ENCODE data around the gene THSD4. TPM values are rescaled to one million over a fixed set of nuclear protein-coding genes. Genes with fewer than 3 reads are reported as not detected.

Gene THSD4
- total and polyA plus RNA-seq, 9 of the 15 experiments (the other 6 are each of a cell fraction or from before 2014, with no cell fraction given) = 0.04 TPM; not detected in 5

DNA sequence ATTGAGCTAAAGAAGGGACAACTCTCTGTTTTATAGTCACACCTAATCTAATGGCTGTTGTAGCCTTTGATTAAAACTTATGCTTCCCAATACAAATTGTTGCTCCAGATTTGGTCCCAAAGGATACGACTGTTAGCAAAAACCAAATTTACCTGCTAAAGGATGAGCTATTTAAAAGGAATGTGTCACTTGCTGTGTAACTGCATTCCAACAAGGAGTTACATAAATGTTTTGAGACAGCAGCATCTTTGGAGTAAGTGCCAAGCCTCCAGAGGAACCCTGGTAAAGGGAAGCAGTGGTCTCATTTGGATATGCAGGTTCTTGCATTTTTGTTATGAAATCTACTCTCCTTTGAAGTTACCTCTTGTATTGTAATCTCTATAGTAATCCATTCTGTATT is 233.3 kb downstream of the THSD4 start:
- TF ChIP-seq, protein P1, sequence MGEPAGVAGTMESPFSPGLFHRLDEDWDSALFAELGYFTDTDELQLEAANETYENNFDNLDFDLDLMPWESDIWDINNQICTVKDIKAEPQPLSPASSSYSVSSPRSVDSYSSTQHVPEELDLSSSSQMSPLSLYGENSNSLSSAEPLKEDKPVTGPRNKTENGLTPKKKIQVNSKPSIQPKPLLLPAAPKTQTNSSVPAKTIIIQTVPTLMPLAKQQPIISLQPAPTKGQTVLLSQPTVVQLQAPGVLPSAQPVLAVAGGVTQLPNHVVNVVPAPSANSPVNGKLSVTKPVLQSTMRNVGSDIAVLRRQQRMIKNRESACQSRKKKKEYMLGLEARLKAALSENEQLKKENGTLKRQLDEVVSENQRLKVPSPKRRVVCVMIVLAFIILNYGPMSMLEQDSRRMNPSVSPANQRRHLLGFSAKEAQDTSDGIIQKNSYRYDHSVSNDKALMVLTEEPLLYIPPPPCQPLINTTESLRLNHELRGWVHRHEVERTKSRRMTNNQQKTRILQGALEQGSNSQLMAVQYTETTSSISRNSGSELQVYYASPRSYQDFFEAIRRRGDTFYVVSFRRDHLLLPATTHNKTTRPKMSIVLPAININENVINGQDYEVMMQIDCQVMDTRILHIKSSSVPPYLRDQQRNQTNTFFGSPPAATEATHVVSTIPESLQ (CRISPR knock-in tag; IDR thresholded peaks at IDR 0.05) = no peak
- no peak for TF ChIP-seq ZNF586 (CRISPR knock-in tag; conservative IDR thresholded peaks at IDR 0.05)
- H3K4me2 ChIP-seq (ENCODE audit: insufficient read depth, low read length) = no peak overlapping the region
- 0% methylated on average over 1 of the region's 1 CpG for WGBS (ENCODE audit: insufficient coverage, low coverage, missing lambda C conversion rate)
- intact Hi-C loops (cut with micrococcal nuclease) = no loop called here
- no peak overlapping the region for H3K9ac ChIP-seq (ENCODE audit: insufficient read depth in 1 of 2, low read depth in 2 of 2, low read length in 2 of 2)
- no peaks in the 10 kb centered on the region for H4K20me1 ChIP-seq (replicated peaks; ENCODE audit: control insufficient read depth, insufficient read depth, low read length)
- FAIRE-seq (no peak), DNase-seq (ENCODE audit: extremely low read depth in 1 of 4, low spot score in 3 of 4) (no peak), ATAC-seq (no peak)
- no peaks in the 10 kb centered on the region for H3K9me1 ChIP-seq (ENCODE audit: control insufficient read depth, insufficient read depth, low read length)
- H3K4me3 ChIP-seq = no peak overlapping the region
- no peaks in the 10 kb centered on the region for H3K36me3 ChIP-seq (ENCODE audit: control insufficient read depth, insufficient read depth, low read length)
- no peak overlapping the region for H3K27ac ChIP-seq (ENCODE audit: extremely low read depth, low read depth, low read length)
- no TSS peak for BruUV-seq (replicated peaks)
- no peaks in the 10 kb centered on the region for H3K4me1 ChIP-seq (replicated peaks in 1 of 2; ENCODE audit: control insufficient read depth in 2 of 2, insufficient read depth in 2 of 2, low read length in 2 of 2)
- CTCF ChIA-PET (ENCODE audit: low intra/inter-chr PET ratio) = no interaction called here
- in situ Hi-C loops (cut with MboI) = no loop called here
- no peaks in the 10 kb centered on the region for H3K9me3 ChIP-seq (replicated peaks; ENCODE audit: control insufficient read depth, insufficient read depth, low read depth, low read length)
- POLR2A ChIA-PET = no interaction called here
- peaks cover 4 to 5% of the 10 kb centered on the region in 2 experiments; a peak in 2 of 5 replicates for H3K27me3 ChIP-seq (ENCODE audit: control insufficient read depth in 2 of 2, insufficient read depth in 2 of 2, low read length in 2 of 2)
- H3K79me2 ChIP-seq (ENCODE audit: control insufficient read depth, insufficient read depth, low read length) = no peaks in the 10 kb centered on the region
- no peak overlapping the region for H2AFZ ChIP-seq (ENCODE audit: low read depth, low read length)

DNA sequence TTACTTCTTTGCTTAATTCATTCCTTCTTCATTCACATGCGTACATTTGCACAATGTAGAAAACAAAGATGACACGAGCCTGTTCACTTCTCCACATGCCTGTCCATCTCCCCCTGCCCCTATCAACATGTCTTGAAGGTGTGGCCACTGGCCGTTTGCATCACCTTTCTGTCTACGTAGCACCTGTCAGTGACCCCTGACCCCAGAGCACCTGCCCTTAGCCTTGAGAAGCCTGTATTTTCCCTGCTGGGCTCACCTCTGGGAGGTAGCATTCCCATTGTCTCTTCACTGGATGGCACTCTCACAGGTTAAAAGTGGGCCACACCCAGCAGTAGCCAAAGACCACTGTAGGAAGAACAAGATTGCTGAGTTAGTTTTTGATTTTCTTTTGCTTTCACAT is 234.1 kb downstream of the THSD4 start:
- Histone ChIP-seq H3K36me3 (ENCODE audit: control insufficient read depth, insufficient read depth, low read length) (no peaks in the 10 kb centered on the region), H3K4me2 (ENCODE audit: insufficient read depth, low read length) (no peak overlapping the region), H3K79me2 (ENCODE audit: control insufficient read depth, insufficient read depth, low read length) (no peaks in the 10 kb centered on the region), H3K9ac (ENCODE audit: insufficient read depth in 1 of 2, low read depth in 2 of 2, low read length in 2 of 2) (no peak overlapping the region), H2AFZ (ENCODE audit: low read depth, low read length) (no peak overlapping the region), H3K27me3 (ENCODE audit: control insufficient read depth in 2 of 2, insufficient read depth in 2 of 2, low read length in 2 of 2) (peaks cover 4 to 5% of the 10 kb centered on the region in 2 experiments; a peak in 2 of 5 replicates), H3K4me3 (no peak overlapping the region), H3K9me3 (replicated peaks; ENCODE audit: control insufficient read depth, insufficient read depth, low read depth, low read length) (no peaks in the 10 kb centered on the region), H4K20me1 (replicated peaks; ENCODE audit: control insufficient read depth, insufficient read depth, low read length) (no peaks in the 10 kb centered on the region), H3K9me1 (ENCODE audit: control insufficient read depth, insufficient read depth, low read length) (no peaks in the 10 kb centered on the region), H3K27ac (ENCODE audit: extremely low read depth, low read depth, low read length) (no peak overlapping the region), H3K4me1 (replicated peaks in 1 of 2; ENCODE audit: control insufficient read depth in 2 of 2, insufficient read depth in 2 of 2, low read length in 2 of 2) (no peaks in the 10 kb centered on the region)
- POLR2A ChIA-PET = no interaction called here
- 0% methylated on average over 4 of the region's 4 CpGs for WGBS (ENCODE audit: insufficient coverage, low coverage, missing lambda C conversion rate)
- BruUV-seq (replicated peaks) = no TSS peak
- intact Hi-C loops (cut with micrococcal nuclease) = no loop called here
- DNase-seq (ENCODE audit: extremely low read depth in 1 of 4, low spot score in 3 of 4) (no peak), ATAC-seq (no peak), FAIRE-seq (no peak)
- CTCF ChIA-PET (ENCODE audit: low intra/inter-chr PET ratio) = no interaction called here
- in situ Hi-C loops (cut with MboI) = no loop called here
- TF ChIP-seq POLR2A (conservative IDR thresholded peaks at IDR 0.05) (no peak), CBX5 (IDR thresholded peaks at IDR 0.05; ENCODE audit: borderline replicate concordance, low read depth) (no peak), VEZF1 (CRISPR knock-in tag; IDR thresholded peaks at IDR 0.05) (no peak), SIN3A (IDR thresholded peaks at IDR 0.05; ENCODE audit: borderline replicate concordance in 2 of 2, control insufficient read depth in 1 of 2, low read depth in 2 of 2, low read length in 2 of 2) (no peak), E2F5 (CRISPR knock-in tag; IDR thresholded peaks at IDR 0.05) (no peak)
- TF ChIP-seq, protein P2, sequence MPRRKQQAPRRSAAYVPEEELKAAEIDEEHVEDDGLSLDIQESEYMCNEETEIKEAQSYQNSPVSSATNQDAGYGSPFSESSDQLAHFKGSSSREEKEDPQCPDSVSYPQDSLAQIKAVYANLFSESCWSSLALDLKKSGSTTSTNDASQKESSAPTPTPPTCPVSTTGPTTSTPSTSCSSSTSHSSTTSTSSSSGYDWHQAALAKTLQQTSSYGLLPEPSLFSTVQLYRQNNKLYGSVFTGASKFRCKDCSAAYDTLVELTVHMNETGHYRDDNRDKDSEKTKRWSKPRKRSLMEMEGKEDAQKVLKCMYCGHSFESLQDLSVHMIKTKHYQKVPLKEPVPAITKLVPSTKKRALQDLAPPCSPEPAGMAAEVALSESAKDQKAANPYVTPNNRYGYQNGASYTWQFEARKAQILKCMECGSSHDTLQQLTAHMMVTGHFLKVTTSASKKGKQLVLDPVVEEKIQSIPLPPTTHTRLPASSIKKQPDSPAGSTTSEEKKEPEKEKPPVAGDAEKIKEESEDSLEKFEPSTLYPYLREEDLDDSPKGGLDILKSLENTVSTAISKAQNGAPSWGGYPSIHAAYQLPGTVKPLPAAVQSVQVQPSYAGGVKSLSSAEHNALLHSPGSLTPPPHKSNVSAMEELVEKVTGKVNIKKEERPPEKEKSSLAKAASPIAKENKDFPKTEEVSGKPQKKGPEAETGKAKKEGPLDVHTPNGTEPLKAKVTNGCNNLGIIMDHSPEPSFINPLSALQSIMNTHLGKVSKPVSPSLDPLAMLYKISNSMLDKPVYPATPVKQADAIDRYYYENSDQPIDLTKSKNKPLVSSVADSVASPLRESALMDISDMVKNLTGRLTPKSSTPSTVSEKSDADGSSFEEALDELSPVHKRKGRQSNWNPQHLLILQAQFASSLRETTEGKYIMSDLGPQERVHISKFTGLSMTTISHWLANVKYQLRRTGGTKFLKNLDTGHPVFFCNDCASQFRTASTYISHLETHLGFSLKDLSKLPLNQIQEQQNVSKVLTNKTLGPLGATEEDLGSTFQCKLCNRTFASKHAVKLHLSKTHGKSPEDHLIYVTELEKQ (CRISPR knock-in tag; IDR thresholded peaks at IDR 0.05) = no peak
